H1 (cell line): ENCODE data around the gene RAMP2. TPM values are rescaled to one million over a fixed set of nuclear protein-coding genes. Genes with fewer than 3 reads are reported as not detected.

Experiments
- BCL11A ChIP-seq, 2 experiments: IDR thresholded peaks; one replicate each; pipeline ENCODE4 v1.6.1; 2011; ENCODE audit warnings: low read depth in 2 of 2, low read length in 2 of 2, mild to moderate bottlenecking in 2 of 2
- CTBP2 ChIP-seq: IDR thresholded peaks from 2 replicates; pipeline ENCODE4 v1.7.0; 2011; ENCODE audit warnings: borderline replicate concordance, mild to moderate bottlenecking, moderate library complexity, mixed read lengths, low read length; ENCODE audit not compliant: insufficient read depth, insufficient read length
- POLR2AphosphoS5 ChIP-seq: IDR thresholded peaks from 2 replicates; pipeline ENCODE4 v1.6.1; 2011; ENCODE audit warnings: low read depth, low read length
- polyA plus RNA-seq, 7 experiments: library from polyadenylated mRNA; depleted of rRNA in 3 of 7; stranded (reverse) in 5 of 7; unstranded in 2 of 7; fragments of >200 nt in 5 of 7; fragments of 200-250 nt in 2 of 7; gene quantifications; 1 replicate in 5 of 7; 2 replicates in 1 of 7; 4 replicates in 1 of 7; pipeline versions ENCODE4 v1.2.1 to v1.2.3, GENCODE V29; 2011 to 2013; ENCODE audit warnings: missing spikeins in 2 of 7, mixed read lengths in 2 of 7
- total RNA-seq: library from RNA; stranded (reverse); fragmentation: NEBNext Ultra II Directional; extraction: Animal tissue kit (Norgen Biotek cat#: 25700); gene quantifications from 2 replicates; pipeline ENCODE4 v1.2.1, GENCODE V29; 2021

The RAMP2 gene
- total and polyA plus RNA-seq, 2 of the 8 experiments (the other 6 are each of a cell fraction or from before 2014, with no cell fraction given) = 13.4 to 41.7 TPM

- TF ChIP-seq CTBP2 = no peak
- TF ChIP-seq POLR2AphosphoS5 = no peak
- no peak for TF ChIP-seq BCL11A (IDR thresholded peaks at IDR 0.05; ENCODE audit: low read depth in 2 of 2, low read length in 2 of 2)
These were observed 30.9 kb downstream of the RAMP2 start (continued) for GRCh38 chr17:42791948-42792347.
